ENCODE measurements around the gene SPATA24. TPM values are rescaled to one million over a fixed set of nuclear protein-coding genes. Genes with fewer than 3 reads are reported as not detected.

Gene SPATA24
- total and polyA plus RNA-seq, 2 experiments from 2014 or later: 16.0 to 20.6 TPM

DNA sequence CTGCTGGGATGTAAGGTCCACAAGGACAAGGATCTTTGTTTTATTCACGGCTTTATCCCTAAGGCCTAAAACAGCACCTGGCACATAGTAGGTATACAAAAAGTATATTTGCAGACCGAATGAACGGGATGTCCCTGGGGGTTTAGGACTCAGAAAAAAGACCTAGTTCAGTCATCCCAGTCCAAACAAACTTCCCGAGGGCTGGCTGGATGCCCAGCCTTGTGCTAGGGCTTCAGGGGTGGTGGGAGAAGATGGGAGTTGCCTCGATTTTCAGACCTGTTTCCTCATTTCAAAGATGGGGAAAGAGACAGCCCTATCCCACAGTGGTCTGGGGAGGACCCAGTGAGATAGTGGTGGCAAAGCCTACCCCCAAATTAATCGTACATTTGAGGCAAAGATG lies 6.0 kb downstream of the SPATA24 start:
- peaks cover 15% of the 10 kb centered on the region for H3K36me3 Mint-ChIP-seq (ENCODE audit: low read depth)
- no peaks in the 10 kb centered on the region for H3K9me2 ChIP-seq (ENCODE audit: insufficient read depth)
- H3K27me3 Mint-ChIP-seq (ENCODE audit: insufficient read depth, low read depth, poor library complexity): peaks cover 29% of the 10 kb centered on the region
- H3K27ac Mint-ChIP-seq: no peak overlapping the region
- H3K9me3 Mint-ChIP-seq: no peaks in the 10 kb centered on the region
- peaks cover 16% of the 10 kb centered on the region for H3K4me1 Mint-ChIP-seq
- no peak overlapping the region for H3K4me2 ChIP-seq
- no peaks in the 10 kb centered on the region for H3K79me2 ChIP-seq (replicated peaks; ENCODE audit: insufficient read depth)
- H3K4me1 ChIP-seq (ENCODE audit: insufficient read depth): peaks cover 2% of the 10 kb centered on the region; the same call in 1 of the 2 replicates
- no peak overlapping the region for H3K27ac ChIP-seq (ENCODE audit: low read depth)
- peaks cover 34% of the 10 kb centered on the region for H3K27me3 ChIP-seq (ENCODE audit: insufficient read depth)
- H4K20me1 ChIP-seq (replicated peaks; ENCODE audit: insufficient read depth): 0 out of 2 replicates have a peak, but pooled peaks cover 2% of the 10 kb centered on the region
- no peak overlapping the region for H3K4me3 Mint-ChIP-seq
- no peaks in the 10 kb centered on the region for H3K36me3 ChIP-seq (ENCODE audit: insufficient read depth)
- H2AFZ ChIP-seq: no peak overlapping the region
- TF ChIP-seq EZH2 (IDR thresholded peaks at IDR 0.05; ENCODE audit: low read depth, unreplicated experiment): no peak
- TF ChIP-seq NANOG (IDR thresholded peaks at IDR 0.05; ENCODE audit: borderline replicate concordance): no peak
- TF ChIP-seq, protein P1, sequence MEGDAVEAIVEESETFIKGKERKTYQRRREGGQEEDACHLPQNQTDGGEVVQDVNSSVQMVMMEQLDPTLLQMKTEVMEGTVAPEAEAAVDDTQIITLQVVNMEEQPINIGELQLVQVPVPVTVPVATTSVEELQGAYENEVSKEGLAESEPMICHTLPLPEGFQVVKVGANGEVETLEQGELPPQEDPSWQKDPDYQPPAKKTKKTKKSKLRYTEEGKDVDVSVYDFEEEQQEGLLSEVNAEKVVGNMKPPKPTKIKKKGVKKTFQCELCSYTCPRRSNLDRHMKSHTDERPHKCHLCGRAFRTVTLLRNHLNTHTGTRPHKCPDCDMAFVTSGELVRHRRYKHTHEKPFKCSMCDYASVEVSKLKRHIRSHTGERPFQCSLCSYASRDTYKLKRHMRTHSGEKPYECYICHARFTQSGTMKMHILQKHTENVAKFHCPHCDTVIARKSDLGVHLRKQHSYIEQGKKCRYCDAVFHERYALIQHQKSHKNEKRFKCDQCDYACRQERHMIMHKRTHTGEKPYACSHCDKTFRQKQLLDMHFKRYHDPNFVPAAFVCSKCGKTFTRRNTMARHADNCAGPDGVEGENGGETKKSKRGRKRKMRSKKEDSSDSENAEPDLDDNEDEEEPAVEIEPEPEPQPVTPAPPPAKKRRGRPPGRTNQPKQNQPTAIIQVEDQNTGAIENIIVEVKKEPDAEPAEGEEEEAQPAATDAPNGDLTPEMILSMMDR (conservative IDR thresholded peaks at IDR 0.05; ENCODE audit: low read depth in 2 of 2): no peak
- TF ChIP-seq ZNF114 (CRISPR knock-in tag; IDR thresholded peaks at IDR 0.05): no peak
- TF ChIP-seq ETS1 (IDR thresholded peaks at IDR 0.05): no peak
- H3F3A ChIP-seq (replicated peaks; ENCODE audit: low read depth): peaks cover 23% of the 10 kb centered on the region
- no peak for DNase-seq (ENCODE audit: low spot score)
- H3K4me3 ChIP-seq: no peak overlapping the region
- ATAC-seq: no peak

GRCh38 chr5:139396691-139397090 lies 7.2 kb downstream of the SPATA24 start:
- no peaks in the 10 kb centered on the region for H3K36me3 ChIP-seq (ENCODE audit: insufficient read depth)
- no peak for DNase-seq (ENCODE audit: low spot score)
- H3F3A ChIP-seq (replicated peaks; ENCODE audit: low read depth): peaks cover 22% of the 10 kb centered on the region
- no peaks in the 10 kb centered on the region for H3K79me2 ChIP-seq (replicated peaks; ENCODE audit: insufficient read depth)
- no peak for ATAC-seq
- H3K27me3 Mint-ChIP-seq (ENCODE audit: insufficient read depth, low read depth, poor library complexity): peaks cover 34% of the 10 kb centered on the region
- 0 out of 2 replicates have a peak overlapping the region, but pooled peaks have one; percentile 32 for H3K4me2 ChIP-seq
- H3K27me3 ChIP-seq (ENCODE audit: insufficient read depth): peaks cover 43% of the 10 kb centered on the region
- peaks cover 3% of the 10 kb centered on the region; the same call in 1 of the 2 replicates for H3K4me1 ChIP-seq (ENCODE audit: insufficient read depth)
- H3K4me3 ChIP-seq: no peak overlapping the region
- H3K9me2 ChIP-seq (ENCODE audit: insufficient read depth): no peaks in the 10 kb centered on the region
- no peak overlapping the region for H3K27ac ChIP-seq (ENCODE audit: low read depth)
- H3K9me3 Mint-ChIP-seq: no peaks in the 10 kb centered on the region
- no peak overlapping the region for H3K4me3 Mint-ChIP-seq
- H3K27ac Mint-ChIP-seq: no peak overlapping the region
- no peaks in the 10 kb centered on the region for H4K20me1 ChIP-seq (replicated peaks; ENCODE audit: insufficient read depth)
- peaks cover 15% of the 10 kb centered on the region for H3K4me1 Mint-ChIP-seq
- no peak overlapping the region for H2AFZ ChIP-seq
- peaks cover 15% of the 10 kb centered on the region for H3K36me3 Mint-ChIP-seq (ENCODE audit: low read depth)
- TF ChIP-seq NANOG (IDR thresholded peaks at IDR 0.05; ENCODE audit: borderline replicate concordance): no peak
- no peak for TF ChIP-seq ZNF114 (CRISPR knock-in tag; IDR thresholded peaks at IDR 0.05)
- no peak for TF ChIP-seq ZNF331 (CRISPR knock-in tag; IDR thresholded peaks at IDR 0.05; ENCODE audit: low read depth)
- TF ChIP-seq, protein P1 (conservative IDR thresholded peaks at IDR 0.05; ENCODE audit: low read depth in 2 of 2): no peak
- no peak for TF ChIP-seq STAT1 (IDR thresholded peaks at IDR 0.05; ENCODE audit: unreplicated experiment)
- no peak for TF ChIP-seq POLR2AphosphoS5 (IDR thresholded peaks at IDR 0.05; ENCODE audit: low read depth)
- no peak for TF ChIP-seq ETS1 (IDR thresholded peaks at IDR 0.05)
- TF ChIP-seq EZH2 (IDR thresholded peaks at IDR 0.05; ENCODE audit: low read depth, unreplicated experiment): no peak
- TF ChIP-seq, protein P2, sequence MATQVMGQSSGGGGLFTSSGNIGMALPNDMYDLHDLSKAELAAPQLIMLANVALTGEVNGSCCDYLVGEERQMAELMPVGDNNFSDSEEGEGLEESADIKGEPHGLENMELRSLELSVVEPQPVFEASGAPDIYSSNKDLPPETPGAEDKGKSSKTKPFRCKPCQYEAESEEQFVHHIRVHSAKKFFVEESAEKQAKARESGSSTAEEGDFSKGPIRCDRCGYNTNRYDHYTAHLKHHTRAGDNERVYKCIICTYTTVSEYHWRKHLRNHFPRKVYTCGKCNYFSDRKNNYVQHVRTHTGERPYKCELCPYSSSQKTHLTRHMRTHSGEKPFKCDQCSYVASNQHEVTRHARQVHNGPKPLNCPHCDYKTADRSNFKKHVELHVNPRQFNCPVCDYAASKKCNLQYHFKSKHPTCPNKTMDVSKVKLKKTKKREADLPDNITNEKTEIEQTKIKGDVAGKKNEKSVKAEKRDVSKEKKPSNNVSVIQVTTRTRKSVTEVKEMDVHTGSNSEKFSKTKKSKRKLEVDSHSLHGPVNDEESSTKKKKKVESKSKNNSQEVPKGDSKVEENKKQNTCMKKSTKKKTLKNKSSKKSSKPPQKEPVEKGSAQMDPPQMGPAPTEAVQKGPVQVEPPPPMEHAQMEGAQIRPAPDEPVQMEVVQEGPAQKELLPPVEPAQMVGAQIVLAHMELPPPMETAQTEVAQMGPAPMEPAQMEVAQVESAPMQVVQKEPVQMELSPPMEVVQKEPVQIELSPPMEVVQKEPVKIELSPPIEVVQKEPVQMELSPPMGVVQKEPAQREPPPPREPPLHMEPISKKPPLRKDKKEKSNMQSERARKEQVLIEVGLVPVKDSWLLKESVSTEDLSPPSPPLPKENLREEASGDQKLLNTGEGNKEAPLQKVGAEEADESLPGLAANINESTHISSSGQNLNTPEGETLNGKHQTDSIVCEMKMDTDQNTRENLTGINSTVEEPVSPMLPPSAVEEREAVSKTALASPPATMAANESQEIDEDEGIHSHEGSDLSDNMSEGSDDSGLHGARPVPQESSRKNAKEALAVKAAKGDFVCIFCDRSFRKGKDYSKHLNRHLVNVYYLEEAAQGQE (IDR thresholded peaks at IDR 0.05; ENCODE audit: unreplicated experiment): no peak

Data from GM23338 (cell line).